ENCODE measurements around the gene CRBN.

Gene CRBN

GRCh38 chr3:3141939-3142338 lies 37.6 kb downstream of the CRBN start:
- H3K27ac ChIP-seq = no peak overlapping the region
- CTCF ChIA-PET = no interaction called here
- POLR2A ChIA-PET (ENCODE audit: low non-redundant PET) = no interaction called here
- DNase-seq (ENCODE audit: low spot score) = no peak
- TF ChIP-seq CTCF (conservative IDR thresholded peaks at IDR 0.05; ENCODE audit: low read depth) = no peak

- H3K27ac ChIP-seq = no peak overlapping the region
- no peak for TF ChIP-seq CTCF (conservative IDR thresholded peaks at IDR 0.05; ENCODE audit: low read depth)
- ChIA-PET CTCF (no interaction called here), POLR2A (ENCODE audit: low non-redundant PET) (no interaction called here)
- no peak for DNase-seq (ENCODE audit: low spot score)
Measured at GRCh38 chr3:3137526-3137925, 42.0 kb downstream of the CRBN start.

- no peak overlapping the region for H3K27ac ChIP-seq
- ChIA-PET CTCF (no interaction called here), POLR2A (ENCODE audit: low non-redundant PET) (no interaction called here)
- no peak for DNase-seq (ENCODE audit: low spot score)
- TF ChIP-seq CTCF (conservative IDR thresholded peaks at IDR 0.05; ENCODE audit: low read depth) = no peak
Measured at GRCh38 chr3:3134750-3135448, 44.6 kb downstream of the CRBN start.

- CTCF ChIA-PET = no interaction called here
- no peak for DNase-seq (ENCODE audit: low spot score)
- POLR2A ChIA-PET (ENCODE audit: low non-redundant PET) = no interaction called here
- no peak for TF ChIP-seq CTCF (conservative IDR thresholded peaks at IDR 0.05; ENCODE audit: low read depth)
- H3K27ac ChIP-seq = no peak overlapping the region
Measured at GRCh38 chr3:3133500-3133899, 46.0 kb downstream of the CRBN start.

- no peak for TF ChIP-seq CTCF (conservative IDR thresholded peaks at IDR 0.05; ENCODE audit: low read depth)
- DNase-seq (ENCODE audit: low spot score) = no peak
- H3K27ac ChIP-seq = no peak overlapping the region
- POLR2A ChIA-PET (ENCODE audit: low non-redundant PET) = no interaction called here
- CTCF ChIA-PET = interaction anchor here (0.5 to 0.6 kb wide), 2 partner anchors 23 to 116 kb away, joined by 3 read pairs; no protein-coding TSS in a partner anchor
Measured at GRCh38 chr3:3129579-3129978, 49.9 kb downstream of the CRBN start.

- POLR2A ChIA-PET (ENCODE audit: low non-redundant PET) = no interaction called here
- TF ChIP-seq CTCF (conservative IDR thresholded peaks at IDR 0.05; ENCODE audit: low read depth) = no peak
- CTCF ChIA-PET = no interaction called here
- H3K27ac ChIP-seq = peak overlapping the region; percentile 77
- DNase-seq (ENCODE audit: low spot score) = no peak
Measured at GRCh38 chr3:3127432-3128010, 52.0 kb downstream of the CRBN start.

Measured in RWPE1 (cell line).